ENCODE results near the gene SLIT3.

The SLIT3 gene

GRCh38 chr5:169301386-169301934, 521 bp upstream of the SLIT3 start:
- peak overlapping the region; percentile 49 for H3K4me3 ChIP-seq (replicated peaks; ENCODE audit: low read depth, low read length)
- DNase-seq (ENCODE audit: low read depth), result no peak
- TF ChIP-seq CTCF (IDR thresholded peaks at IDR 0.05; ENCODE audit: low read length, missing control alignments), result no peak

- peak overlapping the region; percentile 49 for H3K4me3 ChIP-seq (replicated peaks; ENCODE audit: low read depth, low read length)
- DNase-seq (ENCODE audit: low read depth), result peak; percentile 25
- TF ChIP-seq CTCF (IDR thresholded peaks at IDR 0.05; ENCODE audit: low read length, missing control alignments), result no peak
Observed at GRCh38 chr5:169299663-169300467, 1.1 kb downstream of the SLIT3 start.

- peak overlapping the region; percentile 49 for H3K4me3 ChIP-seq (replicated peaks; ENCODE audit: low read depth, low read length)
- no peak for TF ChIP-seq CTCF (IDR thresholded peaks at IDR 0.05; ENCODE audit: low read length, missing control alignments)
Observed at GRCh38 chr5:169299191-169299662, 1.7 kb downstream of the SLIT3 start.

GRCh38 chr5:169298193-169298592, 2.7 kb downstream of the SLIT3 start:
- no peak overlapping the region for H3K4me3 ChIP-seq (replicated peaks; ENCODE audit: low read depth, low read length)
- DNase-seq (ENCODE audit: low read depth), result no peak
- no peak for TF ChIP-seq CTCF (IDR thresholded peaks at IDR 0.05; ENCODE audit: low read length, missing control alignments)

More at GRCh38 chr5:169299191-169299662, 1.7 kb downstream of the SLIT3 start:
- DNase-seq (ENCODE audit: low read depth), result no peak

GRCh38 chr5:169296419-169297143, 4.4 kb downstream of the SLIT3 start:
- peak; percentile 30 for DNase-seq (ENCODE audit: low read depth)
- no peak for TF ChIP-seq CTCF (IDR thresholded peaks at IDR 0.05; ENCODE audit: low read length, missing control alignments)
- H3K4me3 ChIP-seq (replicated peaks; ENCODE audit: low read depth, low read length), result no peak overlapping the region

GRCh38 chr5:169295306-169295705, 5.6 kb downstream of the SLIT3 start:
- TF ChIP-seq CTCF (IDR thresholded peaks at IDR 0.05; ENCODE audit: low read length, missing control alignments), result no peak
- no peak for DNase-seq (ENCODE audit: low read depth)

More at GRCh38 chr5:169295306-169295705, 5.6 kb downstream of the SLIT3 start:
- H3K4me3 ChIP-seq (replicated peaks; ENCODE audit: low read depth, low read length), result no peak overlapping the region

Data from fibroblast of pulmonary artery (primary cell).